Measurements from ENCODE around the gene SLX9. TPM values are rescaled to one million over a fixed set of nuclear protein-coding genes. Genes with fewer than 3 reads are reported as not detected.

SLX9 gene
- total RNA-seq, 2 donors from 2014 or later, result 21.4 to 24.8 TPM

DNA sequence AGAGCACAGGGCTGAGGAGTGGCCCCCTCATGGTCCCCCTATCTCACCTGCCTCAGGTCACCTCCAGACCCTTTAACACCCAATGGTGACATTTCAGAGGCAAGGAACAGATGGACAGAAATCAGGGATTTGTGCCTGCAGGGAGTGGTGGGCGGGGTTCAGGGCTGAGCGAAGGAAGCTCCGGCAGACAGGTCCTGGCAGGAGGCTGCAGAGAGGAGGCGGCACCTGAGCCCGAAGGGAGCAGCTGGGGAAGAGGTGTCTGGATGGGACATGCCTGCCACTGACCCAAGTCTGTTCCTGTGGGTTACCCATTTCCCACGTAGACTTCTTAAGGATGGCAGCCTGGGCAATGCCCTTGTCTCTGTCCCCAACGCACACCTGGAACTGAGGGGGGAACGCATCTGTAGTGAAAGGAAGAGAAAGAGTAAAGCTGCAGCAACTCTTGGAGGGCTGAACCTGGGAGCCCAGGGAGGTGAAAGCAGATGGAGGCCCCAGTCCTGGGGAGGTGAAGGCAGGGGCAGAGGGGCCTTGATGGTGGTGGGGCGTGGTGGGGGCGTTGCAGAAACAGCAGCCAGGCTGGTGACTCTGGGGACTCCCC, 72.9 kb downstream of the SLX9 start:
- Histone ChIP-seq H3K9me3 (no peaks in the 10 kb centered on the region), H3K4me3 (no peak overlapping the region), H3K27ac (no peak overlapping the region), H3K36me3 (no peaks in the 10 kb centered on the region), H3K4me1 (replicated peaks) (no peaks in the 10 kb centered on the region), H3K27me3 (replicated peaks; ENCODE audit: insufficient read depth) (no peaks in the 10 kb centered on the region)
- WGBS, result 63% methylated on average over 9 of the region's 10 CpGs
- TF ChIP-seq POLR2AphosphoS5 (IDR thresholded peaks at IDR 0.05), result no peak
- no peak for TF ChIP-seq POLR2A (IDR thresholded peaks at IDR 0.05)
- TF ChIP-seq CTCF (IDR thresholded peaks at IDR 0.05), result no peak
- DNase-seq (ENCODE audit: low spot score), result no peak
- intact Hi-C loops (cut with DNase I), result no loop called here

DNA sequence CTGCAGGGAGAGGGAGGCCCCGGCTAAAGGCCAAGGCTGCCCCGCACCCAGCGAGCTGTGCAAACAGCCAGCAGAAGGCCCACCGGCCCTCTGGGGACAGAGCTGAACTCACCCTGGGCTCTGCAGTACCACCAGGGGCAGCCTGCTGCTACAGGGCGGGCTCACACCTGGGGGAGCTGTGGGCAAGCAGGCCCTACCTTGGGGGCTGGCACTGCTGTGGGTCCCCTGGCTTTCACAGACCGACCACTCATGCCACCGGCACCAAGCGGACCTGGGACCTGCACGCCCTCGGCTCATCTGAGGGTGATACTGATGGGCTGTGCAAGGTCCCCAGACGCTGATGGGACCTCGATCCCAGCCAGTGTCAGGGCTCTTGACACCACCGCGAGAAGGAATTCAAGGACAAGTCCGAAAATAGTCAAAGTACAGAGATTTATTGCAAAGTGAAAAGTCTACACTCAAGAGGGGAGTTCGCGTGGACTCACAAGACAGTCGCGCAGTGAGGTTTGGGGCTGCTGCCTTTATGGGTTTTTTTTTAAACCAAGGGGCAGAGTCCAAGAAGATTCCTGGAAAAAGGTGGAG, 73.5 kb downstream of the SLX9 start:
- Histone ChIP-seq H3K9me3 (no peaks in the 10 kb centered on the region), H3K27ac (no peak overlapping the region), H3K36me3 (no peaks in the 10 kb centered on the region), H3K27me3 (replicated peaks; ENCODE audit: insufficient read depth) (no peaks in the 10 kb centered on the region), H3K4me3 (no peak overlapping the region), H3K4me1 (replicated peaks) (no peaks in the 10 kb centered on the region)
- TF ChIP-seq POLR2A (IDR thresholded peaks at IDR 0.05), result no peak
- no peak for TF ChIP-seq POLR2AphosphoS5 (IDR thresholded peaks at IDR 0.05)
- no peak for TF ChIP-seq CTCF (IDR thresholded peaks at IDR 0.05)
- 83% methylated on average over 18 of the region's 19 CpGs for WGBS
- intact Hi-C loops (cut with DNase I), result no loop called here
- DNase-seq (ENCODE audit: low spot score), result no peak

GRCh38 chr21:45014747-45015468, 75.1 kb downstream of the SLX9 start:
- TF ChIP-seq CTCF (IDR thresholded peaks at IDR 0.05) (no peak), POLR2AphosphoS5 (IDR thresholded peaks at IDR 0.05) (no peak), POLR2A (IDR thresholded peaks at IDR 0.05) (no peak)
- Histone ChIP-seq H3K9me3 (no peaks in the 10 kb centered on the region), H3K4me3 (no peak overlapping the region), H3K4me1 (replicated peaks) (no peaks in the 10 kb centered on the region), H3K36me3 (no peaks in the 10 kb centered on the region), H3K27ac (no peak overlapping the region), H3K27me3 (replicated peaks; ENCODE audit: insufficient read depth) (no peaks in the 10 kb centered on the region)
- 80% methylated on average over 14 of the region's 14 CpGs for WGBS
- no peak for DNase-seq (ENCODE audit: low spot score)
- intact Hi-C loops (cut with DNase I), result no loop called here

DNA sequence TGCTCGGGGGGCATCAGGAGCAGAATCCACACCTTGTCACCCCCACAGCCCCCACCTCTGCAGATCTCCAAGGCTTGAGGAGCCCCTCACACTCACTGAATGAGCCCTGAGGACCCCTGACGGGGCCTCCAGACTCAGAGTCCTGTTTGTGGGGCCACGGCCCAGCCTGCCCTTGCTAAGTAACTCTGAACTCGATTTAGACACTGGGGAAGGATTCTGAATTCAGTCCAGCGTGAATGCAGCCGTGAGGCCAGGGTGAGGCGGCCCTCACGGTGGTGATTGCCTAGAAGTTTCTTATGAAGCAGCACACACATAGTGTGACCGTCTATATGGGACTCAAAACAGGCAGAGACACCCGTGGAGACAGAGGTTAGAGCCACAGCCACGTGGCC, 75.6 kb downstream of the SLX9 start:
- no peak for TF ChIP-seq CTCF (IDR thresholded peaks at IDR 0.05)
- TF ChIP-seq POLR2AphosphoS5 (IDR thresholded peaks at IDR 0.05), result no peak
- no peak for TF ChIP-seq POLR2A (IDR thresholded peaks at IDR 0.05)
- no peaks in the 10 kb centered on the region for H3K9me3 ChIP-seq
- no peak overlapping the region for H3K27ac ChIP-seq
- no peaks in the 10 kb centered on the region for H3K36me3 ChIP-seq
- H3K27me3 ChIP-seq (replicated peaks; ENCODE audit: insufficient read depth), result no peaks in the 10 kb centered on the region
- WGBS, result 89% methylated on average over 11 of the region's 11 CpGs
- no peak for DNase-seq (ENCODE audit: low spot score)
- H3K4me3 ChIP-seq, result no peak overlapping the region
- intact Hi-C loops (cut with DNase I), result no loop called here
- H3K4me1 ChIP-seq (replicated peaks), result no peaks in the 10 kb centered on the region

DNA sequence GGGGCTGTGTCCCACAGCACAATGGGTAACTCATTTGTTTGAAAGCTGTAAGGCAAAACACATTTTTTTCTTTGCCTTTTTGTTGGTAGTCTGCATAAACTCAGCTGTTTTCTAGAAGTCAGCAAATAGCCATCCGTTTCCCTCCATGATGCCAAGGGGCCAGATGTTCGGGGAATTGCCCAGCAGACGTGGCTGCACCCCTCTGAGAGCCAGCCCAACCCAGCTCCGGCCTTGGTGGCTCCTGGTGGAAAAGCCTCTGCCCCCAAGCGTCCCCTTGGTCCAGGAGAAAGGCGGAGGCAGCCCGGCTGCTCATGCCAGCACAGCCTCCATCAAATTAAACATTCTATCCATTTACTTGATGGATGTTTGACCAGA, 76.2 kb downstream of the SLX9 start:
- WGBS, result 87% methylated on average over 7 of the region's 7 CpGs
- Histone ChIP-seq H3K4me3 (no peak overlapping the region), H3K27me3 (replicated peaks; ENCODE audit: insufficient read depth) (no peaks in the 10 kb centered on the region), H3K4me1 (replicated peaks) (no peaks in the 10 kb centered on the region), H3K36me3 (no peaks in the 10 kb centered on the region), H3K9me3 (no peaks in the 10 kb centered on the region), H3K27ac (no peak overlapping the region)
- intact Hi-C loops (cut with DNase I), result no loop called here
- no peak for TF ChIP-seq CTCF (IDR thresholded peaks at IDR 0.05)
- no peak for TF ChIP-seq POLR2A (IDR thresholded peaks at IDR 0.05)
- TF ChIP-seq POLR2AphosphoS5 (IDR thresholded peaks at IDR 0.05), result no peak
- DNase-seq (ENCODE audit: low spot score), result no peak
